ENCODE data around the gene GPR17. TPM values are rescaled to one million over a fixed set of nuclear protein-coding genes. Genes with fewer than 3 reads are reported as not detected.

GPR17 gene
- total and polyA plus RNA-seq, 9 of the 15 experiments (the other 6 are each of a cell fraction or from before 2014, with no cell fraction given) = not detected

DNA sequence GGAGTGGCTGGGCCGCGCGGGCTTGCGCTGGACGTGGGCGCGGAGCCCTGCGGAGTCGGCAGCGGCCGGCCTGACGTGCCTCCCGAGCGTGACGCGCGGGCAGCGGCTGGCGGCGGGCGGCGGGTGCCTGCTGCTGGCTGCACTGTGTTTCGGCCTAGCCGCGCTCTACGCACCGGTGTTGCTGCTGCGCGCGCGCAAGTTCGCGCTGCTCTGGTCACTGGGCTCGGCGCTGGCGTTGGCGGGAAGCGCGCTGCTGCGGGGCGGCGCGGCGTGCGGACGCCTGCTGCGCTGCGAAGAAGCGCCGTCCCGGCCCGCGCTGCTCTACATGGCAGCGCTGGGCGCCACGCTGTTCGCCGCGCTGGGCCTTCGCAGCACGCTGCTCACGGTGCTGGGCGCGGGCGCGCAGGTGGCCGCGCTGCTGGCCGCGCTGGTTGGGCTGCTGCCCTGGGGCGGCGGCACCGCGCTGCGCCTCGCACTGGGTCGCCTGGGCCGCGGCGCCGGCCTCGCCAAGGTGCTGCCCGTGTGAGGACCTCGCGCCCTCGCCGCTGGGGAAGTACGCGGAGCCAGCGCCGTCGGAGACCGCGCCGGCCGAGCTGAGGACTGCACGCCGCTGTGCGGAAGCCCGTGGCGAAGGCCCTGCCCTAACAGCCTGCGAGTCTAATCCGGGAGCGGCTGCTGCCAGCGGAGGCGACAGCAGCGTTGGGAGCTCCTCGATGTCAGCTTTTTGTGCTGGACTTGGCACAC lies 55.9 kb downstream of the GPR17 start (continued):
- TF ChIP-seq, protein P1, sequence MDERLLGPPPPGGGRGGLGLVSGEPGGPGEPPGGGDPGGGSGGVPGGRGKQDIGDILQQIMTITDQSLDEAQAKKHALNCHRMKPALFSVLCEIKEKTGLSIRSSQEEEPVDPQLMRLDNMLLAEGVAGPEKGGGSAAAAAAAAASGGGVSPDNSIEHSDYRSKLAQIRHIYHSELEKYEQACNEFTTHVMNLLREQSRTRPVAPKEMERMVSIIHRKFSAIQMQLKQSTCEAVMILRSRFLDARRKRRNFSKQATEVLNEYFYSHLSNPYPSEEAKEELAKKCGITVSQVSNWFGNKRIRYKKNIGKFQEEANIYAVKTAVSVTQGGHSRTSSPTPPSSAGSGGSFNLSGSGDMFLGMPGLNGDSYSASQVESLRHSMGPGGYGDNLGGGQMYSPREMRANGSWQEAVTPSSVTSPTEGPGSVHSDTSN (CRISPR knock-in tag; IDR thresholded peaks at IDR 0.05; ENCODE audit: low read depth) = no peak
- TF ChIP-seq, protein P1 (tag; conservative IDR thresholded peaks at IDR 0.05; ENCODE audit: low read depth) = no peak
- no peak for TF ChIP-seq LEF1 (IDR thresholded peaks at IDR 0.05)
- TF ChIP-seq DMBX1 (CRISPR knock-in tag; IDR thresholded peaks at IDR 0.05; ENCODE audit: borderline replicate concordance) = no peak
- TF ChIP-seq, protein P2, sequence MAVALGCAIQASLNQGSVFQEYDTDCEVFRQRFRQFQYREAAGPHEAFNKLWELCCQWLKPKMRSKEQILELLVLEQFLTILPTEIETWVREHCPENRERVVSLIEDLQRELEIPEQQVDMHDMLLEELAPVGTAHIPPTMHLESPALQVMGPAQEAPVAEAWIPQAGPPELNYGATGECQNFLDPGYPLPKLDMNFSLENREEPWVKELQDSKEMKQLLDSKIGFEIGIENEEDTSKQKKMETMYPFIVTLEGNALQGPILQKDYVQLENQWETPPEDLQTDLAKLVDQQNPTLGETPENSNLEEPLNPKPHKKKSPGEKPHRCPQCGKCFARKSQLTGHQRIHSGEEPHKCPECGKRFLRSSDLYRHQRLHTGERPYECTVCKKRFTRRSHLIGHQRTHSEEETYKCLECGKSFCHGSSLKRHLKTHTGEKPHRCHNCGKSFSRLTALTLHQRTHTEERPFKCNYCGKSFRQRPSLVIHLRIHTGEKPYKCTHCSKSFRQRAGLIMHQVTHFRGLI (CRISPR knock-in tag; IDR thresholded peaks at IDR 0.05) = 0 out of 2 replicates have a peak, but pooled peaks have one; percentile 23
- TF ChIP-seq, protein P3, sequence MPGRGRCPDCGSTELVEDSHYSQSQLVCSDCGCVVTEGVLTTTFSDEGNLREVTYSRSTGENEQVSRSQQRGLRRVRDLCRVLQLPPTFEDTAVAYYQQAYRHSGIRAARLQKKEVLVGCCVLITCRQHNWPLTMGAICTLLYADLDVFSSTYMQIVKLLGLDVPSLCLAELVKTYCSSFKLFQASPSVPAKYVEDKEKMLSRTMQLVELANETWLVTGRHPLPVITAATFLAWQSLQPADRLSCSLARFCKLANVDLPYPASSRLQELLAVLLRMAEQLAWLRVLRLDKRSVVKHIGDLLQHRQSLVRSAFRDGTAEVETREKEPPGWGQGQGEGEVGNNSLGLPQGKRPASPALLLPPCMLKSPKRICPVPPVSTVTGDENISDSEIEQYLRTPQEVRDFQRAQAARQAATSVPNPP (IDR thresholded peaks at IDR 0.05; ENCODE audit: borderline replicate concordance, insufficient read depth, insufficient read length) = no peak
- no peak for TF ChIP-seq CAMTA2 (CRISPR knock-in tag; conservative IDR thresholded peaks at IDR 0.05)
- no peak for TF ChIP-seq NCOA4 (IDR thresholded peaks at IDR 0.05; ENCODE audit: partially characterized antibody)
- no peak for TF ChIP-seq ILK (tag; IDR thresholded peaks at IDR 0.05; ENCODE audit: borderline replicate concordance, low read depth)
- no peak for TF ChIP-seq ZNF766 (CRISPR knock-in tag; conservative IDR thresholded peaks at IDR 0.05)
- no peak for TF ChIP-seq ZNF124 (CRISPR knock-in tag; IDR thresholded peaks at IDR 0.05)
- TF ChIP-seq SOX6 (IDR thresholded peaks at IDR 0.05) = no peak
- TF ChIP-seq THRA (IDR thresholded peaks at IDR 0.05) = no peak
- no peak for TF ChIP-seq PYGO2 (tag; IDR thresholded peaks at IDR 0.05)
- TF ChIP-seq, protein P4, sequence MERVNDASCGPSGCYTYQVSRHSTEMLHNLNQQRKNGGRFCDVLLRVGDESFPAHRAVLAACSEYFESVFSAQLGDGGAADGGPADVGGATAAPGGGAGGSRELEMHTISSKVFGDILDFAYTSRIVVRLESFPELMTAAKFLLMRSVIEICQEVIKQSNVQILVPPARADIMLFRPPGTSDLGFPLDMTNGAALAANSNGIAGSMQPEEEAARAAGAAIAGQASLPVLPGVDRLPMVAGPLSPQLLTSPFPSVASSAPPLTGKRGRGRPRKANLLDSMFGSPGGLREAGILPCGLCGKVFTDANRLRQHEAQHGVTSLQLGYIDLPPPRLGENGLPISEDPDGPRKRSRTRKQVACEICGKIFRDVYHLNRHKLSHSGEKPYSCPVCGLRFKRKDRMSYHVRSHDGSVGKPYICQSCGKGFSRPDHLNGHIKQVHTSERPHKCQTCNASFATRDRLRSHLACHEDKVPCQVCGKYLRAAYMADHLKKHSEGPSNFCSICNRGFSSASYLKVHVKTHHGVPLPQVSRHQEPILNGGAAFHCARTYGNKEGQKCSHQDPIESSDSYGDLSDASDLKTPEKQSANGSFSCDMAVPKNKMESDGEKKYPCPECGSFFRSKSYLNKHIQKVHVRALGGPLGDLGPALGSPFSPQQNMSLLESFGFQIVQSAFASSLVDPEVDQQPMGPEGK (CRISPR knock-in tag; IDR thresholded peaks at IDR 0.05; ENCODE audit: borderline replicate concordance) = no peak
- no peak for TF ChIP-seq ZNF146 (CRISPR knock-in tag; IDR thresholded peaks at IDR 0.05; ENCODE audit: unreplicated experiment)
- peak in 1 of 2 experiments; percentile 73; a peak in 2 of 4 replicates for TF ChIP-seq TEAD1 (CRISPR knock-in tag; IDR thresholded peaks at IDR 0.05)
- no peak for TF ChIP-seq TSC22D4 (tag; IDR thresholded peaks at IDR 0.05)

Data from K562 (cell line).